Hepatic stellate cell (primary cell): ENCODE data around the gene NCOA4.
"Not testable (repeated sequence)": the region's sequence is repeated elsewhere in the genome, so short reads cannot be mapped to it uniquely, and the experiment has no call there.

Source experiments
- DNase-seq: peaks from one replicate; pipeline ENCODE4 v3.0.0; 2011; ENCODE audit warnings: low spot score

Gene NCOA4

GRCh38 chr10:45983538-45984186 lies 46.8 kb downstream of the NCOA4 start:
- DNase-seq, result not testable (repeated sequence)

- DNase-seq, result not testable (repeated sequence)
These were observed 49.1 kb downstream of the NCOA4 start for GRCh38 chr10:45981367-45981766.

- DNase-seq, result not testable (repeated sequence)
These were observed 51.9 kb downstream of the NCOA4 start for GRCh38 chr10:45978554-45978953.

GRCh38 chr10:45974041-45974440 lies 56.4 kb downstream of the NCOA4 start:
- not testable (repeated sequence) for DNase-seq

- DNase-seq, result not testable (repeated sequence)
These were observed 57.6 kb downstream of the NCOA4 start for GRCh38 chr10:45972813-45973169.

GRCh38 chr10:45972106-45972812 lies 58.2 kb downstream of the NCOA4 start, which contains the start of gene TIMM23:
TIMM23 (plus strand) TSS chr10:45972489; CDS start chr10:45972625, 136 bp downstream.
- peak; percentile 21 for DNase-seq

GRCh38 chr10:45971742-45972105 lies 58.7 kb downstream of the NCOA4 start:
- DNase-seq, result not testable (repeated sequence)

- DNase-seq, result not testable (repeated sequence)
These were observed 59.4 kb downstream of the NCOA4 start for GRCh38 chr10:45971019-45971418.

GRCh38 chr10:45962686-45963452 lies 67.6 kb downstream of the NCOA4 start:
- DNase-seq, result not testable (repeated sequence)

- DNase-seq, result not testable (repeated sequence)
These were observed 72.5 kb downstream of the NCOA4 start for GRCh38 chr10:45957928-45958327.

GRCh38 chr10:45956634-45957033 lies 73.8 kb downstream of the NCOA4 start:
- not testable (repeated sequence) for DNase-seq
